Immature natural killer cell (primary cell): Measurements from ENCODE around the gene LMX1B. TPM values are rescaled to one million over a fixed set of nuclear protein-coding genes. Genes with fewer than 3 reads are reported as not detected.
A peak's percentile ranks its signal among the peaks of the same experiment; 100 is the strongest.
"Not testable (repeated sequence)": the region's sequence is repeated elsewhere in the genome, so short reads cannot be mapped to it uniquely, and the experiment has no call there.

ENCODE experiments used
- DNase-seq, 3 donors: peaks; one replicate each; pipeline ENCODE4 v3.0.0; 2022; ENCODE audit warnings: mixed read lengths in 1 of 3
- H3K27ac Mint-ChIP-seq, 6 donors: one replicate each; pipeline ENCODE4 v1.8.0; 2020; ENCODE audit warnings: mixed read lengths in 6 of 6, mild to moderate bottlenecking in 5 of 6, inconsistent platforms in 4 of 6, moderate library complexity in 3 of 6
- H3K27me3 Mint-ChIP-seq, 3 donors: one replicate each; pipeline ENCODE4 v1.8.0; 2020 to 2021; ENCODE audit warnings: low read depth in 3 of 3, mild to moderate bottlenecking in 3 of 3, mixed read lengths in 3 of 3, moderate library complexity in 3 of 3, inconsistent platforms in 1 of 3
- H3K36me3 Mint-ChIP-seq, 3 donors: one replicate each; pipeline ENCODE4 v1.8.0; 2020; ENCODE audit warnings: mixed read lengths in 3 of 3, inconsistent platforms in 2 of 3, mild to moderate bottlenecking in 2 of 3
- H3K4me1 Mint-ChIP-seq, 2 donors: one replicate each; pipeline ENCODE4 v1.8.0; 2020; ENCODE audit warnings: inconsistent platforms in 2 of 2, mild to moderate bottlenecking in 2 of 2, mixed read lengths in 2 of 2, moderate library complexity in 1 of 2
- H3K4me3 Mint-ChIP-seq, 5 donors: one replicate each; pipeline ENCODE4 v1.8.0; 2020; ENCODE audit warnings: mild to moderate bottlenecking in 5 of 5, mixed read lengths in 5 of 5, inconsistent platforms in 3 of 5, moderate library complexity in 3 of 5
- H3K9me3 Mint-ChIP-seq, 6 donors: one replicate each; pipeline ENCODE4 v1.8.0; 2020; ENCODE audit warnings: mild to moderate bottlenecking in 6 of 6, mixed read lengths in 6 of 6, inconsistent platforms in 4 of 6, moderate library complexity in 3 of 6
- polyA plus RNA-seq, 3 donors: library from polyadenylated mRNA; unstranded; fragments of 300-500 nt; fragmentation: Illumina TruSeq; gene quantifications; one replicate each; pipeline ENCODE4 v1.2.3, GENCODE V29; 2021

The LMX1B gene
- polyA plus RNA-seq, 3 donors from 2014 or later, result not detected

DNA sequence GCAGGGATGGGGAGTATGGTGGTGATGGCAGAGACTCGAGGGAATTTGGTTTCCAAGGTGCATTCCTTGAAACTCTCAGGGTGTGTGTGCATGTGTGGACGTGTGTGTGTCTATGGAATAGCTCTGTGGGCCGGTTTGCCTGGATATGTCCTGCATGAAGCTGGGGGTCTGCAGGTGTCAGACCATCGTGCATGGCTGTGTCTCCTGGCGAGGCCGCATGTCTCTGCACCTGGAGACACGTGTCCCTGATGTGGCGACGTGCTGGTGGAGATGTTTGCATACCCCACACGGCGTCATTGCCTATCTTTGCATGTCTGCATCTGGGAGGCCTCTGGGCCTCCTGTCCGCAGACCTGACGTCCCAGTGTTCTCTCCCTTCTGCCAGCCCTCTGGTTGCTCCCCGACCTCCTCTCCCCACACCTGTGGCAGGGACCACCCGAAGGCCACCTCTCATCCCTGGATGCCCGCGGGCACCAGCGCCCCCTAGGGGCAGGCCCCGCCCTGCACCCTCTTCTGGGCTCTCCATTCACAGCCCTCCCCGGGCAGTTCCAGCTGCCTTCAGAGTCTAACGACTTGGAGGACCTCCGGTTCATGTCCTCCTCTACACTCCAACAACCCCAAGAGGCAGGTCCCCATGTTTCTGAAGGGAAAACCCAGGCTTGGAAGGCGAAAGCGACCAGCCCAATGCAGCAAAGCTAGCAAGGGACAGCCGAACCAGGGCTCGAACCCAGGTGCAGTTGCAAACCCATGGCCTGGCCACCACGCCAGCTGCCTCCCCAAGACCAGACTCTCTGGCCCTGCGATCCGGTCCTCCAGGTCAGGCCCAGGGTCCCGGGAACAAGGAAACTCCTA lies 88.6 kb downstream of the LMX1B start:
- Mint-ChIP-seq H3K4me1 (peaks cover 7 to 9% of the 10 kb centered on the region in 2 donors), H3K27me3 (peaks cover 12 to 14% (median 14%) of the 10 kb centered on the region in 3 donors), H3K27ac (no peak overlapping the region), H3K4me3 (no peak overlapping the region), H3K9me3 (no peaks in the 10 kb centered on the region), H3K36me3 (no peaks in the 10 kb centered on the region)
- peak in 2 of 3 donors; percentile 23 to 34 for DNase-seq

DNA sequence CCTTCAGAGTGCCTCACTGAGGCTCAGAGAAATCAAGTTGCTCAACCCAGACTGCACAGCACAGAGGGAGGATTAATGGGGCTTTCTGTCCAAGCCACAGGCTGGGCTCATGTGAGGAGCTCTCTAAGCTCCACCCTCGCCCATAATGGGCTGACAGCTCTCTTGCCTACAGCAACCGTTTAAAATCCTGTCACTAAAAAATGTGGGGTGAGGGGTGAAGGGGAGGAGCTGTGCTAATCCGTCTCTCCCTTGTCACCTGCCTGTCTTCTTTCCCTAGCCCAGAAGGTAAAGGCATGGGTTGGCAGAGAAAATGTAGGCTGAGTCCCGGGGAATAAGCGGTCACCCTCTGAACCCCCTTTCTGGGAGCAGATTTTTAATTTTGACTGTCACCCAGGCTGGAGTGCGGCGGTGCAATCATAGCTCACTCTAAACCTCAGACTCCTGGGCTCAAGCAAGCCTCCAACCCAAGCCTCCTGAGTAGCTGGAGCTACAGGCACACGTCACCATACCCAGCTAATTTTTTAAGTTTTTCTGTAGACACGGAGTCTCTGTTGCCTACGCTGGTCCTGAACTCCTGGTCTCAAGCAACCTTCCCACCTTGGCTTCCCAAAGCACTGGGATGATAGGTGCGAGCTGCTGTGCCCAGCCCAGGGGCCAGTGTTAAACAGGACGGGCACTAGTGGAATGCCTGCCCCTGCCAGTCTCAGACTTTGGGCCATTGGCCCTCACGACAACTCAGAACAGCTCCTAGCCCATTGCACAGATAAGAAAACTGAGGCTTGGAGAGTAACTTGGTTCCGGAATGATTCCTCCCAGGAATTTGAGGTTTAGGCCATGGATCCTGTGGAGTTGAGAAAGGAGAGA lies 89.5 kb downstream of the LMX1B start:
- H3K27me3 Mint-ChIP-seq, result peaks cover 14 to 15% (median 14%) of the 10 kb centered on the region in 3 donors
- H3K4me1 Mint-ChIP-seq, result peaks cover 7 to 9% of the 10 kb centered on the region in 2 donors
- H3K27ac Mint-ChIP-seq, result no peak overlapping the region
- no peak for DNase-seq
- no peaks in the 10 kb centered on the region for H3K9me3 Mint-ChIP-seq
- H3K4me3 Mint-ChIP-seq, result no peak overlapping the region
- H3K36me3 Mint-ChIP-seq, result no peaks in the 10 kb centered on the region

DNA sequence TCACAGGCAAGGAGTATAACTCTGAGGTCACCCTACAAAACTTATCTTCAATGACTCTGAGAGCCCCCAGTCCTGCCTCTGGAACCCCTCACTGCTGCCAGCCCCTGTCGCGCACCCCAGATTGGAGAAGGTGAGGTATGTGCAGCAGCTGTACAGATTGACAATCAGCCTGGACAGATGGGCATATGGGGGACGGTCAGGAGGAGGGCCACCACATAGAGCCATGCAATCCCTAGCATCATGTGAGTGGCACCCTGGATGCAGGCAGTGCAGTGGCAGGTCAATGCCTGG lies 90.1 kb downstream of the LMX1B start:
- H3K27me3 Mint-ChIP-seq, result peaks cover 14 to 16% (median 16%) of the 10 kb centered on the region in 3 donors

DNA sequence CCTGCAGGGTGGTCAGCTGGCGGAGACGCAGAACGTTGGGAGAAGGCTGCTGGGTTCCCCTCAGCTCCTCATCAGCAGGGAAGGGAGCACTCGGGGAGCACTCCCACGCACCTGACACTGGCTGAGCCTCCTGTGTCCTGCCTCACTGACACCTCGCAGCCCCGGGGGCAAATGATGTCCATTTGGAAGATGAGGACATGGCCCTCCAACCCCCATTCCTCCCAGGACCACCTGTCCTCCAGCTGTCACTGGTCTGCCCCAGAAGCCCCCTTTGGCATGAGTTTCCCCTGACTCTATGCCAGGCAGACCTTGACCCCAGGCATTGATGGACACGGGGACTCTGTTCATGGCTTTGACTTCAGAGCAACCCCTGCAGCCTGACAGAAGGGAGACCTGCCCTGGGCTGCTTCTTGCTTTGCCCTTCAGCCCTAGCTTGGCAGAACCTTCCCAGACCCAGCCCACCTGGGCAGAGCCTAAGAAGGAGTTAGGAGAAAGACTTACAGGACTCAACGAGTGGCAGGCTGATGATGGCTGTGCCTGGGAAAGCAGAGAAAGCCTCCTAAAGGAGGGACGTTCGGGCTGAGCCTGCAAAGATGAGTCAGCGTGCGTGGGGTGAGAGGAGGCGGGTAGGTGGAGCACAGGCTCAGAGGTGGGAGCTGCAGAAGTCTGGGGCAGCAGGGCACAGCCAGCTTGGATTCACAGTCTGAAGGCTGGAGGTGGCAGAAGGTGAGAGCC lies 90.6 kb downstream of the LMX1B start:
- Mint-ChIP-seq H3K9me3 (no peaks in the 10 kb centered on the region), H3K27me3 (peaks cover 14 to 16% (median 16%) of the 10 kb centered on the region in 3 donors), H3K4me3 (no peak overlapping the region), H3K4me1 (peaks cover 7 to 9% of the 10 kb centered on the region in 2 donors), H3K27ac (no peak overlapping the region), H3K36me3 (no peaks in the 10 kb centered on the region)
- DNase-seq, result no peak

More for the DNA sequence above, 90.1 kb downstream of the LMX1B start:
- no peak for DNase-seq
- Mint-ChIP-seq H3K4me1 (peaks cover 7 to 9% of the 10 kb centered on the region in 2 donors), H3K4me3 (no peak overlapping the region), H3K36me3 (no peaks in the 10 kb centered on the region), H3K27ac (no peak overlapping the region), H3K9me3 (no peaks in the 10 kb centered on the region)

DNA sequence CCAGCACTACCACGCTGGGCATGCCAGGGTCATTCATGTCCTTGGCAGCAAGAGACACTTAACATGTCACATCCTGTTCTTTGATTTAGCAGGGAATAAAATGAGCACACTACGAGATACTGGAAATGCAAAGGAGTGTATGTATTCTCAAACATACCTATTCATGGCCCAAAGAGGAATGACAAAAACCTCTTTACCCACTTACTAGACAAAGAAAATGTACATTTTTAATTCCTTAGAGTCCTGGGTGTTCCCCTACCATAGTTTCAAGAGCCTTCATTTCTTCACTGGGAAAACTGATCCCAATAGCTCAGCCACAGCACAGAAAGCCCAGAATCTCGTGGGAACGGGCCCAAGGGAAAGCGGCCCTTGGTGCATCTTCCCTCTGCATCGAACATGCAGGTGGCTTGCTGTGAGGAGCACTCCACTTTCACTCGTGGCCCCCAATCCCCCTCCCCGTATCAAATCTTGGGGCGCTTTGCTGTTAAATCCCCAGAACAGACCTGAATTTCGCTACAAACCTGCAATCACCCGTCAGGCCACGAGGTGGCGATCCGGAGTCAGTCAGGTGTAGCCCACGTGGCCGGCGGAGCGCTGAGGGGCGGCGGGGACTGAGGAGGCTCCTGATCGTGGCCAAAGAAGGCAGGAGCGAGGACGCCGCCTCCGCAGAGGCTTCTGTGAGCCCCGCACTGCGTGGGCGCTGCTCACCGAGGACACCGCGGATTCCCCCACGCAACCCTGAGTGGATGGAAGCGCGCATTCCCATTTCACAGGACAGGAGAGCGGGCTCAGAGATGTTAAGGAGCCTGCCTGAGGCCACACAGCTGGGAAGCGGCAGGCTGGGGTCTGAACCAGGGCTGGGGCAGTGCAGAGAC lies 91.4 kb downstream of the LMX1B start:
- H3K27me3 Mint-ChIP-seq, result peaks cover 10 to 18% (median 16%) of the 10 kb centered on the region in 3 donors
- no peaks in the 10 kb centered on the region for H3K9me3 Mint-ChIP-seq
- peak overlapping the region in 4 of 5 donors; percentile 42 to 78 (median 64) for H3K4me3 Mint-ChIP-seq
- H3K27ac Mint-ChIP-seq, result no peak overlapping the region
- DNase-seq, result peak; percentile 77 to 81 (median 78)
- H3K4me1 Mint-ChIP-seq, result peaks cover 7 to 9% of the 10 kb centered on the region in 2 donors
- no peaks in the 10 kb centered on the region for H3K36me3 Mint-ChIP-seq

DNA sequence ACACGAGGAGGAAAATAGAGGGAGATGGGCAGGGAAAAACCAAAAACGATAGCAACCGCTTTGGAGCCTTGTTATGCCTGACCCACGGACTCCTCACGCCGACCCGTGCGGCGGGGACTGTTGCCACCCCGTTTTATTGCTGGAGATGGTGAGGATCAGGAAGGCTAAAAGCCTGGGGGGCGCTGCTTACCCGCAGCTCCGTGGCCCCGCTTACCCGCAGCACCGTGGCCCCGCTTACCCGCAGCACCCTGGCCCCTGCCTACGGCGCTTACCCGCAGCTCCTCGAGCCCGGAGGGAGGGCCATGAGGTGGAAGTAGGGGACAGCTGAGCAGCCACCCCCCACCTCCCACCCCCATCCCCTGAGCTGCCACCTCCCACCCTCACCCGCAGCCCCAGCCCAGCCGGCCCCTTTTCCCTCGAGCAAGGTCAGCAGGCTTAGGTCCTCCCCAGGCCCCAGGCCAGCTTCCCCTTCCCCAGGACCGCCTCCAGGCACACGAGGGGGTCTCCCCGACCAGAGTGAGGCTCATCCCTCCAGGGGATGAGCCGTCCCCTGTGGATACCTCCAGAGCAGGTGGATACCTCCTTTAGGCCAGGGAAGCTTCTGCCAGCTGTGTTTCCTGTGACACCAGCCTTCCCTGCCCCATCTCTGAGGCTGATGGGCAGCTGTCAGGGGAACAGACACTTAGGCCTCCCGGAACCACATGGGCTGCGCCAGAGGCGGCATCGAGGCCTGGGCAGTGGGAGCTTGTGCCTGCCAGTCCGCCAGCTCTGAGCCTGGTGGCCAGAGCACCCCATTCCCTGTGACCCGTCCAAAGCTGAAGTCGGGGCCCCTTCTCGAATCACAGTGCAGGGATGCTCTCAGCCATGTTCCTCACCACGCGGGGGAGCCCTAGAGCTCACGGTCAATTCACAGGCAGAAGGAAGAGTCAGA lies 92.3 kb downstream of the LMX1B start:
- Mint-ChIP-seq H3K4me3 (peak overlapping the region in 3 of 5 donors; percentile 42 to 78 (median 67)), H3K36me3 (no peaks in the 10 kb centered on the region), H3K9me3 (no peaks in the 10 kb centered on the region), H3K27ac (peak overlapping the region in 1 of 6 donors; percentile 4), H3K27me3 (peaks cover 13 to 16% (median 15%) of the 10 kb centered on the region in 3 donors), H3K4me1 (peaks cover 7 to 9% of the 10 kb centered on the region in 2 donors)
- DNase-seq, result peak; percentile 62 to 68 (median 63)

DNA sequence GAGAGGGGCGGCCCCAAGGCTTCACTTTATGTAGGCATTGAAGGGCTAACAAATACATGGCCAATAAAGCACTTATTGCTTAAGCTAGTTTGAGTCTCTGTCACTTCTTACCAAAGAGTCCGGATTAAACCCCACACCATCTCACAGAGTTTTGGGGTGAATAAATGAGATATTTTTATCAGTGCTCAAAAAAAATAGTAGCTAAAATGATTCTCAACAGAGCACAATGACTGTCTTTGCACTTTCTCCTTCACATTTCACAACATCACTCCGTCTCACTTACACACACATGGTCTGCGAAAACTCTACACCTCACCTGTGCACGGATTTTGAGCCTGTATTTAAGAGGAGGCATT lies 92.9 kb downstream of the LMX1B start:
- H3K27ac Mint-ChIP-seq, result no peak overlapping the region
- H3K9me3 Mint-ChIP-seq, result no peaks in the 10 kb centered on the region
- peaks cover 12 to 14% (median 13%) of the 10 kb centered on the region in 3 donors for H3K27me3 Mint-ChIP-seq
- H3K4me1 Mint-ChIP-seq, result peaks cover 7 to 9% of the 10 kb centered on the region in 2 donors
- peak overlapping the region in 1 of 5 donors; percentile 22 for H3K4me3 Mint-ChIP-seq
- H3K36me3 Mint-ChIP-seq, result no peaks in the 10 kb centered on the region
- DNase-seq, result no peak

DNA sequence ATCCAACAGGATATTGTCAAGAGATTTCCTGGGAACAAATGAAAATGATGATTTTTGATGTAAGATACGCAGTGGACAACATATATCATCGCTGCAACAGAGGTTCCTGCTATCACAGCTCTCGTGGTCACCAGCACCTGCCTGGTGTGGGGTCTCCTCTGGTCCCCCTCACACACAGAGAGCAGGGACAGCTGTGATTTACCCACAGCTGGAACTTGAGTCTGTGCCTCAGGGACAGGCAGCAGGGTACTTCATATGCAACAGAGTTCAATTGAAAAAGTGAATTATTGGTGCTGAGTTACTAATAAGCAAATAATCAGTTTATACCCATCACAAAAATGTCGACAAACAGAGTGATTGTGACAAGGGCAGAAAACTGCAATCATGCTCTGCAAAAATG lies 93.4 kb downstream of the LMX1B start:
- Mint-ChIP-seq H3K4me3 (no peak overlapping the region), H3K9me3 (no peaks in the 10 kb centered on the region), H3K4me1 (peaks cover 7 to 9% of the 10 kb centered on the region in 2 donors), H3K36me3 (no peaks in the 10 kb centered on the region), H3K27ac (no peak overlapping the region), H3K27me3 (peaks cover 12 to 14% (median 13%) of the 10 kb centered on the region in 3 donors)
- no peak for DNase-seq

DNA sequence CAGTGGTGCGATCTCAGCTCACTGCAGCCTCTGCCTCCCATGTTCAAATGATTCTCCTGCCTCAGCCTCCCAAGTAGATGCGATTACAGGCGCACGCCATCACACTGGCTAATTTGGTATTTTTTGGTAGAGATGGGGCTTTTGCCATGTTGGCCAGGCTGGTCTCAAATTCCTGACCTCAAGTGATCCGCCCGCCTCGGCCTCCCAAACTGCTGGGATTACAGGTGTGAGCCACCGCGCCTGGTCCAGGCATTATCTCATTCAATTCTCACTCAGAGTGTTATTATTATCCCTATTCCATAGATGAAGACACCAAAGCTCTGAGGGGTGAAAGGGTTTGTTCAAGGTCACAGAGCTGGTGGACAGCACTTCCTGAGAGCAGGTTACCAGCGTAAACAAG lies 94.0 kb downstream of the LMX1B start:
- H3K27me3 Mint-ChIP-seq, result peaks cover 12 to 14% (median 13%) of the 10 kb centered on the region in 3 donors
- H3K36me3 Mint-ChIP-seq, H3K9me3 Mint-ChIP-seq, DNase-seq, H3K4me1 Mint-ChIP-seq, H3K27ac Mint-ChIP-seq, H3K4me3 Mint-ChIP-seq: not testable (repeated sequence)

DNA sequence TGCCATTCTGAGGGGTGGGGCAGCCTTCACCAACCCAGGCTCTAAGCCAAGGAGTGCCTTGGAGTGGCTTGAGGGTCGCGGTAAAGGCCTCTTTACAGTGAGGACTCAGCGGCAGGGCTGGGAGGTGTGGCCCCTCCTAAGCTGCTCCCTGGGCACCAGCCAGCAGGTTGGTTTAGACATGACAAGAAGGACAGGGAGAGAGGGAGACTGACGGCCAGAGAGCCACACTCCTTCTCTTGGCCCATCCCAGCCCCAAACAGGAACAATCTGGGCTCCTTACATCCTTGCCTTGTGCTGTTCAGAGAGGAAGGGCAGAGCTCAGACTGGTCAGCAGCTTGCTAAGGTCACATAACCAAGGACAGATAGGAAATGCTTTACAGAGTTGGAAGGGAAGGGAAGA lies 94.5 kb downstream of the LMX1B start:
- Mint-ChIP-seq H3K36me3 (no peaks in the 10 kb centered on the region), H3K4me1 (peaks cover 7 to 9% of the 10 kb centered on the region in 2 donors), H3K27me3 (peaks cover 11 to 13% (median 13%) of the 10 kb centered on the region in 3 donors), H3K9me3 (no peaks in the 10 kb centered on the region), H3K27ac (no peak overlapping the region), H3K4me3 (no peak overlapping the region)
- no peak for DNase-seq

DNA sequence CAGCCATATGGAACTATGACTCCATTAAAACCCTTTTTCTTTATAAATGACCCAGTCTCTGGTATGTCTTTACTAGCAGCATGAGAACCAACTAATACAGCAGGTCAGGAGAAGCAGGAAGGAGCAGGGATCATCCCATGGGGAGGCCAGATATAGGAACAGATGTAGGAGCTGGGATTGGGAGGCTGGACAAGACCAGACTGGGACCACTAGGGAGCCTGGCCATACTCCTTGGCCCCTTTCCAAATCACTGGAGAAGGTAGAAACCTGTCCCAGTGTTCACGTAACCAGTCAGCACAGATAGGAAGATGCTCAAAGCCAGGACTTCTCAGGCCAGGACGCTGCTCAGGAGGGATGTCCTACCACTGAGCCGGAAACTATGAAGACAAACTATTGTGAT lies 95.5 kb downstream of the LMX1B start:
- H3K27ac Mint-ChIP-seq, result no peak overlapping the region
- H3K36me3 Mint-ChIP-seq, result no peaks in the 10 kb centered on the region
- no peak for DNase-seq
- H3K4me3 Mint-ChIP-seq, result no peak overlapping the region
- H3K27me3 Mint-ChIP-seq, result peaks cover 8 to 13% (median 9%) of the 10 kb centered on the region in 3 donors
- no peaks in the 10 kb centered on the region for H3K9me3 Mint-ChIP-seq
- H3K4me1 Mint-ChIP-seq, result peaks cover 7 to 9% of the 10 kb centered on the region in 2 donors

DNA sequence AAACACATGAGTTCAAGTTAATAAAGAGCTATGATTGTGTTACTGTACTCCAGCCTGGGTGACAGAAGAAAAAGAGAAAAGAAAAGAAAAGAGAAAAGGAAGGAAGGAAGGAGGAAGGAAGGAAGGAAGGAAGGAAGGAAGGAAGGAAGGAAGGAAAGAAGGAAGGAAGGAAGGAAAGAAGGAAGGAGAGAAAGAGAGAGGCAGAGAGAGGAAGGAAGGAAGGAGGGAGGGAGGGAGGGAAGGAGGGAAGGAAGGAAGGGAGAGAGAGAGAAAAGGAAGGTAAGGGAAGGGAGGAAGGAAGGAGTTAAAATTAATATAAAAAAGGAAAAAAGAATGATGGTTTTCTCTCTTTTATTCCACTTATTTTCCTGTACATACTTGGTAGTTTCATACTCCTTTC lies 101.7 kb downstream of the LMX1B start:
- H3K36me3 Mint-ChIP-seq, result no peaks in the 10 kb centered on the region
- no peak overlapping the region for H3K27ac Mint-ChIP-seq
- peaks cover 24 to 31% of the 10 kb centered on the region in 2 donors for H3K4me1 Mint-ChIP-seq
- peaks cover 6 to 10% (median 8%) of the 10 kb centered on the region in 3 donors for H3K27me3 Mint-ChIP-seq
- H3K9me3 Mint-ChIP-seq, result no peaks in the 10 kb centered on the region
- no peak for DNase-seq
- no peak overlapping the region for H3K4me3 Mint-ChIP-seq
